Measurements from ENCODE around the gene CS.

Gene CS

DNA sequence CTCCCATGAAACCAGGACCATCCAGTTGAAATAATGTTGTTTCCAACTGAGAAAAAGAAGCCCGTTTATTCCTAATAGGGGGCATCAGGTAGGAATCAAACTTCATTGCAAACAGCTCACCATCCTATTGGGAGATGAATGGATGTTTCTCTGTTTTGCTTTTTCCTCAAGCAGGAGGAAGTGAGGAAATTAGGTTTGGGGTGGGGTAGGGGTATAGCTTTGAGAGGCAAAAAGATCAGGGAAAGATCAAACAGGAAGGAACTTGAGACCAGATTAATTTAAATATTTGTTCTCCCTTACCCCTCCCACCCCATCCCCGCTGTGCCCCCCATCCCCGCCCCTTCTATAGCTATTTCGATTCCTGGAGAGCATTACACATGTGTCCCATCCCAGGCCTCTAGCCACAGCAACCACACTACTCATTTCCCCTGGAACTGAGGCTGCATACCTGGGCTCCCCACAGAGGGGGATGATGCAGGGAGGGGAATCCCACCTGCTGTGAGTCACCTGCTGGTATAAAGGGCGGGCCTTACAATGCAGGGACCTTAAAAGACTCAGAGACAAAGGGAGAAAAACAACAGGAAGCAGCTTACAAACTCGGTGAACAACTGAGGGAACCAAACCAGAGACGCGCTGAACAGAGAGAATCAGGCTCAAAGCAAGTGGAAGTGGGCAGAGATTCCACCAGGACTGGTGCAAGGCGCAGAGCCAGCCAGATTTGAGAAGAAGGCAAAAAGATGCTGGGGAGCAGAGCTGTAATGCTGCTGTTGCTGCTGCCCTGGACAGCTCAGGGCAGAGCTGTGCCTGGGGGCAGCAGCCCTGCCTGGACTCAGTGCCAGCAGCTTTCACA, 38.4 kb upstream of the CS start, which contains the start of gene IL23A:
Gene IL23A, plus strand, starts transcription at position 577 of the 850 bp plus-strand sequence. Its CDS starts 161 bp downstream, at position 738.
- TF ChIP-seq, protein P1, sequence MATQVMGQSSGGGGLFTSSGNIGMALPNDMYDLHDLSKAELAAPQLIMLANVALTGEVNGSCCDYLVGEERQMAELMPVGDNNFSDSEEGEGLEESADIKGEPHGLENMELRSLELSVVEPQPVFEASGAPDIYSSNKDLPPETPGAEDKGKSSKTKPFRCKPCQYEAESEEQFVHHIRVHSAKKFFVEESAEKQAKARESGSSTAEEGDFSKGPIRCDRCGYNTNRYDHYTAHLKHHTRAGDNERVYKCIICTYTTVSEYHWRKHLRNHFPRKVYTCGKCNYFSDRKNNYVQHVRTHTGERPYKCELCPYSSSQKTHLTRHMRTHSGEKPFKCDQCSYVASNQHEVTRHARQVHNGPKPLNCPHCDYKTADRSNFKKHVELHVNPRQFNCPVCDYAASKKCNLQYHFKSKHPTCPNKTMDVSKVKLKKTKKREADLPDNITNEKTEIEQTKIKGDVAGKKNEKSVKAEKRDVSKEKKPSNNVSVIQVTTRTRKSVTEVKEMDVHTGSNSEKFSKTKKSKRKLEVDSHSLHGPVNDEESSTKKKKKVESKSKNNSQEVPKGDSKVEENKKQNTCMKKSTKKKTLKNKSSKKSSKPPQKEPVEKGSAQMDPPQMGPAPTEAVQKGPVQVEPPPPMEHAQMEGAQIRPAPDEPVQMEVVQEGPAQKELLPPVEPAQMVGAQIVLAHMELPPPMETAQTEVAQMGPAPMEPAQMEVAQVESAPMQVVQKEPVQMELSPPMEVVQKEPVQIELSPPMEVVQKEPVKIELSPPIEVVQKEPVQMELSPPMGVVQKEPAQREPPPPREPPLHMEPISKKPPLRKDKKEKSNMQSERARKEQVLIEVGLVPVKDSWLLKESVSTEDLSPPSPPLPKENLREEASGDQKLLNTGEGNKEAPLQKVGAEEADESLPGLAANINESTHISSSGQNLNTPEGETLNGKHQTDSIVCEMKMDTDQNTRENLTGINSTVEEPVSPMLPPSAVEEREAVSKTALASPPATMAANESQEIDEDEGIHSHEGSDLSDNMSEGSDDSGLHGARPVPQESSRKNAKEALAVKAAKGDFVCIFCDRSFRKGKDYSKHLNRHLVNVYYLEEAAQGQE (IDR thresholded peaks at IDR 0.05; ENCODE audit: low read depth): no peak
- TF ChIP-seq CREB1 (IDR thresholded peaks at IDR 0.05; ENCODE audit: low read depth) (no peak), RAD21 (IDR thresholded peaks at IDR 0.05; ENCODE audit: low read depth) (no peak), TEAD4 (IDR thresholded peaks at IDR 0.05) (0 out of 2 replicates have a peak, but pooled peaks have one; percentile 25)

DNA sequence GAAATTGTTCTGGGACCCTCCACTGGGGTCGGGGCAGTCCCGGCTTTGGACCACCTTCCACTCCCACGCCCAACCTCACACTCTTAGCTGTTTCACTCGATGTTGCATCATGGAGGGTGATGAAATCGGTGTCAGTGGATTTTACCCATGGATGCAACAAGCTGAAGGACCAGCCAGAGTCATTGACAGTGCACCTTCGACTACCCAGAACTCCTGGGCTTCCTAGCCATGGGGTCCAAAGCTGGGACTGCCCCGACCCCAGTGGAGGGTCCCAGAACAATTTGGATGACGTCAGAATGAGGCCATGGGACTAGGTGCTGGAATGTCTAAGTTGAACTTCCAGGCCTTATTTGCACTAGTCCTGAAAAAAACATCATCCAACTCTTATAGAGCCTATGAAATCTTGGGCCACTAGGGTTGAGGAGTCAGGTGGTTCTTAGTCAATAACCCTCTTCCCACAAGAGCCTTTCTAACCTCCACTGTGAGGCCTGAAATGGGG, 37.7 kb upstream of the CS start:
- TF ChIP-seq TEAD4 (IDR thresholded peaks at IDR 0.05): no peak
- TF ChIP-seq, protein P2, sequence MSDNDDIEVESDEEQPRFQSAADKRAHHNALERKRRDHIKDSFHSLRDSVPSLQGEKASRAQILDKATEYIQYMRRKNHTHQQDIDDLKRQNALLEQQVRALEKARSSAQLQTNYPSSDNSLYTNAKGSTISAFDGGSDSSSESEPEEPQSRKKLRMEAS (IDR thresholded peaks at IDR 0.05): no peak
- TF ChIP-seq NFIC (IDR thresholded peaks at IDR 0.05): no peak
- 0 out of 2 replicates have a peak, but pooled peaks have one; percentile 3 for TF ChIP-seq CEBPB (IDR thresholded peaks at IDR 0.05)
- TF ChIP-seq, protein P1 (IDR thresholded peaks at IDR 0.05; ENCODE audit: low read depth): no peak
- TF ChIP-seq FOXM1 (IDR thresholded peaks at IDR 0.05; ENCODE audit: borderline replicate concordance, low read depth): no peak
- no peak for TF ChIP-seq EGR1 (IDR thresholded peaks at IDR 0.05)

DNA sequence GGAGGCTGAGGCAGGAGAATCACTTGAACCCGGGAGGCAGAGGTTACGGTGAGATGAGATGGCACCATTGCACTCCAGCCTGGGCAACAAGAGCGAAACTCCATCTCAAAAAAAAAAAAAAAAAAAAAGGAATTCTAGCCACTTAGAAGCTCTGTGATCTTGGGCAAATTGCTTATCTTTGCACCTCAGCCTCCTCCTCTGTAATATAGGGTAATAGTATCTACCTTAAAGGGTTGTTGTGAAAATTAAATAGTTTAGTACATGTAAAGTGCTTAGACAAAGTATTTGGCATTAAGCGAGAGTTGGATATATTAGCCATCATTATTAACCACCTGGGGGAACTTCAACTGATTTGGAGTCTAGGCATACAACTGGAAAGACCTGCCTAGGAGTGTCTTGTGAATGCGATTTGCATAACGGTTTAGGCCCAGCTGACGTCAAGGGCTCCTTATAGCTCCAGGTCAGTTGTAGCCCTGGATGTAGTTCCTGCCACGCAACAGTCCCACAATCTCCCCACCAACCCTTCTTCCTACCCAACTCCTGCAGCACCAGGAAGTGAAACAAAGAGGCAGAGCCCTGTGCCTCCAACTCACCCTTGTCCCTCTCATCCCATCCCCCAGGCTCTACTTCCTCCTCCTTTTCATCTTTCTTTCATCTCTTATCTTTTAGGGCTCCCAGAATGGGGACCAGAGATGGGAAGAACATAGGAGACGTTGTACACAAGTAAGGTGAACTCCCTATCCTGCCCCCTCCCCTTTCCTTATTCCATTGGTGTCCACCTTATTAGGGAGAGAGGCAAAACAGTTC, 36.4 kb upstream of the CS start:
- no peak for TF ChIP-seq CREB1 (IDR thresholded peaks at IDR 0.05; ENCODE audit: low read depth)
- no peak for TF ChIP-seq TAF1 (IDR thresholded peaks at IDR 0.05; ENCODE audit: low read depth)
- TF ChIP-seq NFIC (IDR thresholded peaks at IDR 0.05): no peak
- TF ChIP-seq, protein P1 (IDR thresholded peaks at IDR 0.05; ENCODE audit: low read depth): no peak
- no peak for TF ChIP-seq YY1 (IDR thresholded peaks at IDR 0.05; ENCODE audit: low read depth)
- TF ChIP-seq FOXM1 (IDR thresholded peaks at IDR 0.05; ENCODE audit: borderline replicate concordance, low read depth): no peak
- TF ChIP-seq ZBTB7A (IDR thresholded peaks at IDR 0.05; ENCODE audit: low read depth): no peak
- TF ChIP-seq TCF12 (IDR thresholded peaks at IDR 0.05; ENCODE audit: low read depth): no peak
- TF ChIP-seq, protein P3, sequence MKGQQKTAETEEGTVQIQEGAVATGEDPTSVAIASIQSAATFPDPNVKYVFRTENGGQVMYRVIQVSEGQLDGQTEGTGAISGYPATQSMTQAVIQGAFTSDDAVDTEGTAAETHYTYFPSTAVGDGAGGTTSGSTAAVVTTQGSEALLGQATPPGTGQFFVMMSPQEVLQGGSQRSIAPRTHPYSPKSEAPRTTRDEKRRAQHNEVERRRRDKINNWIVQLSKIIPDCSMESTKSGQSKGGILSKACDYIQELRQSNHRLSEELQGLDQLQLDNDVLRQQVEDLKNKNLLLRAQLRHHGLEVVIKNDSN (IDR thresholded peaks at IDR 0.05): no peak

DNA sequence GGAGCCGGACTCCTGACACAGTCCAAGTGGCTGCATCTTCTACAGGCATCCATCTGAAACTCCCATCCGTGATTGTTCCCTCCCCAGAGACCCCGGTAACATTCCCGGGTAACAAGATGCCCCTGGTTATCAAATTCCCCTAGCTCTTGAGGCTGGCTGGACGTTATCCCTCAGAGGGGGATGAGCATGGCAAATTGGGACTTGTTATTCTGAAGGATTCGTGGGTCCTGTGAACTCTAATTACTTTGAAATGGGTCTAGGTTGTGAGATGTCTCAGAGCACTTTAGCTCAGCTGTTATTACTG, 34.3 kb upstream of the CS start:
- TF ChIP-seq FOXM1 (IDR thresholded peaks at IDR 0.05; ENCODE audit: borderline replicate concordance, low read depth): no peak
- TF ChIP-seq EGR1 (IDR thresholded peaks at IDR 0.05): no peak
- TF ChIP-seq, protein P3 (IDR thresholded peaks at IDR 0.05): no peak
- no peak for TF ChIP-seq CREB1 (IDR thresholded peaks at IDR 0.05; ENCODE audit: low read depth)
- no peak for TF ChIP-seq RAD21 (IDR thresholded peaks at IDR 0.05; ENCODE audit: low read depth)
- TF ChIP-seq, protein P2 (IDR thresholded peaks at IDR 0.05): no peak
- TF ChIP-seq TCF12 (IDR thresholded peaks at IDR 0.05; ENCODE audit: low read depth): no peak
- no peak for TF ChIP-seq ZBTB7A (IDR thresholded peaks at IDR 0.05; ENCODE audit: low read depth)
- no peak for TF ChIP-seq NFIC (IDR thresholded peaks at IDR 0.05)
- TF ChIP-seq, protein P1 (IDR thresholded peaks at IDR 0.05; ENCODE audit: low read depth): no peak
- TF ChIP-seq TAF1 (IDR thresholded peaks at IDR 0.05; ENCODE audit: low read depth): no peak
- TF ChIP-seq YY1 (IDR thresholded peaks at IDR 0.05; ENCODE audit: low read depth): no peak
- no peak for TF ChIP-seq TEAD4 (IDR thresholded peaks at IDR 0.05)
- TF ChIP-seq EP300 (IDR thresholded peaks at IDR 0.05; ENCODE audit: borderline replicate concordance): no peak
- TF ChIP-seq CEBPB (IDR thresholded peaks at IDR 0.05): no peak

Data from Ishikawa (cell line).